Gastrocnemius medialis (tissue), 4 donors: ENCODE measurements around the gene ASMTL.

ENCODE experiments used
- POLR2A ChIP-seq, 2 donors: fragments of 450-650 bp; IDR thresholded peaks; one replicate each; pipeline ENCODE4 v1.6.1; 2017; ENCODE audit warnings: antibody characterized with exemption in 2 of 2, mild to moderate bottlenecking in 2 of 2, moderate library complexity in 2 of 2
- TF ChIP-seq, protein P1 (sequence below), 5 experiments: fragments of 450-650 bp in 3 of 5; fragments of 200-600 bp in 2 of 5; sonication (generic) in 2 of 5; IDR thresholded peaks in 4 of 5; conservative IDR thresholded peaks in 1 of 5; 1 replicate in 4 of 5; 2 replicates in 1 of 5; pipeline ENCODE4 v1.5.1; 2016 to 2019; ENCODE audit warnings: antibody characterized with exemption in 5 of 5, mild to moderate bottlenecking in 3 of 5, moderate library complexity in 3 of 5

DNA sequence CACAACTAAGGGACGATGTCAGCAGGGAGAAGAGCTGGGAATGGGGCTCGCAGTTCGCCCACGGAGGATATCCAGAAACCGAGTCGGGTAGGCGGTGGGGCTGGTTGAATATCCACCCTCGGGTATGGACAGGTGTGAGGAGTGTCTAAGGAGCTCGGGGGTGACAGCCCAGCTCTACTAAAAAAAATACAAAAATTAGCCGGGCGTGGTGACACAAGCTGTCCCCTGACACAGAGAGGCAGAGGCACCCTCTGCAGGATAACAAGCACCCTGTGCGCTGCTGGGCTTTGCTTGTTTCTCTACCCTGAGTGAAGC is 12.2 kb upstream of the ASMTL start:
- TF ChIP-seq, protein P1, sequence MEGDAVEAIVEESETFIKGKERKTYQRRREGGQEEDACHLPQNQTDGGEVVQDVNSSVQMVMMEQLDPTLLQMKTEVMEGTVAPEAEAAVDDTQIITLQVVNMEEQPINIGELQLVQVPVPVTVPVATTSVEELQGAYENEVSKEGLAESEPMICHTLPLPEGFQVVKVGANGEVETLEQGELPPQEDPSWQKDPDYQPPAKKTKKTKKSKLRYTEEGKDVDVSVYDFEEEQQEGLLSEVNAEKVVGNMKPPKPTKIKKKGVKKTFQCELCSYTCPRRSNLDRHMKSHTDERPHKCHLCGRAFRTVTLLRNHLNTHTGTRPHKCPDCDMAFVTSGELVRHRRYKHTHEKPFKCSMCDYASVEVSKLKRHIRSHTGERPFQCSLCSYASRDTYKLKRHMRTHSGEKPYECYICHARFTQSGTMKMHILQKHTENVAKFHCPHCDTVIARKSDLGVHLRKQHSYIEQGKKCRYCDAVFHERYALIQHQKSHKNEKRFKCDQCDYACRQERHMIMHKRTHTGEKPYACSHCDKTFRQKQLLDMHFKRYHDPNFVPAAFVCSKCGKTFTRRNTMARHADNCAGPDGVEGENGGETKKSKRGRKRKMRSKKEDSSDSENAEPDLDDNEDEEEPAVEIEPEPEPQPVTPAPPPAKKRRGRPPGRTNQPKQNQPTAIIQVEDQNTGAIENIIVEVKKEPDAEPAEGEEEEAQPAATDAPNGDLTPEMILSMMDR (IDR thresholded peaks at IDR 0.05 in 4 of 5, conservative IDR thresholded peaks at IDR 0.05 in 1 of 5), result no peak
- no peak for TF ChIP-seq POLR2A (IDR thresholded peaks at IDR 0.05)
